NCI-H526 (cell line): ENCODE results near the gene GLS.
"Not testable (repeated sequence)": the region's sequence is repeated elsewhere in the genome, so short reads cannot be mapped to it uniquely, and the experiment has no call there.

Source experiments
- DNase-seq, 2 experiments: peaks; one replicate each; lab custom pipeline; 2025; lab: John Stamatoyannopoulos, UW

The GLS gene

GRCh38 chr2:190880378-190881083 lies at the start of gene GLS:
GLS (plus strand) TSS chr2:190880821; CDS start chr2:190881085, 264 bp downstream.
- peak; percentile 95 to 99 for DNase-seq

DNA sequence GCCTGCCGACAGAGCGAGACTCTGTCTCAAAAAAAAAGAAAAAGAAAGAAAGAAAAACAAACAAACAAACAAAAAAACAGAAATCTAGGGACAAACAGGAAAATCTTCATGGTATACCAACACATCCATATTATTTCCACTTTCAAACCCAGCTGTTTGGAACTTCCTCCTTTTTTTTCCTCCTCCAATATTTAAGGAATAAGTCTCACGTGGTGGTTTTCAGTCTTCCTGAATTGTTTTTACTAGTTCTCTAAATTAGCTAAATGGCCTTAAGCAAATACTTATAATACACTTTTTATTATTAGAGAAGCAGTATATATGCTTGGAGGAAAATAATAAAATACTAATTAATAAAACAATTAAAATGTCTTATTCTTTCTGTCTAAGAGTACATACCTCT lies 48.7 kb upstream of the GLS start:
- DNase-seq = no peak

DNA sequence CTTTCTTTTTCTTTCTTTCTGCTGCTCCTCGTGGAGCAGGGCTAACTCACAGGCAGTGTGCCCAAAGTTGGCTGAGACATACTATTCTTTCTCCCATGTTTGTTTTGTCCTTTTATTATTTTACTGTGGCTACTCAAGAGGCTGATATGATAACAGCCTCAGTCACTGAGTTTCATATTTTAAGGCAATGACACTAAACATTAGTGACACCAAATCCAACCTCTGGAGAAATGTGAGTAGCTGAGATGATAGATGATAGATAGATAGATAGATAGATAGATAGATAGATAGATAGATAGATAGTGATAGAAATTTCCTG lies 45.8 kb upstream of the GLS start:
- DNase-seq = no peak

DNA sequence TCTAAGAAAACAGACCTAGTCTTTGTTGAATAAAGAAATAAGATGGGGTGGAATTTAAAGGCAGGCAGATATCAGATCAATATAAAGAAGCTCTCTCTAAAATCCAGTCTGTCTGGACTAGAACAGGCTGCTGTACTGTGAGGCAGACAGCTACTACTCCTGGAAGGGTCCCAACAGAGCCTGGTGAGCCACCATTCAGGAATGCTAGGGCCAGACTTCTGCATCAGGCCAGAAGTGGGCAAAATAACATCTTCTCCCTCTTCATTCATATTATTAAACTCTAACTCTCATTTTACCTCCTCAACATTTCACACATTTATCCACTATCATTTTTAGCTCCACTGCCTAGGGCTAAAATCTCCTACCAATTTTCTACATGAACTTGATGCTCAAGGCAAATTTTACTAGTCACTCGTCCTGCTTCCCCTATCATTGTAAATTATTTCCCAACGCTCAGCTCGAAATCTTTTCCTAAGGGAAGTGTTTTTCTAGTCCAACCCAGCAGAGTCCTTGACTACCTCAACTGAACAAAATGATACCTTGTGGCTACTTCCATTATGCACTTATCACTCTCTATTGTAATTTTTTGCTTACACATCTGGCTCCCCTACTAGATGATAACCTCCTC lies 45.2 kb upstream of the GLS start:
- DNase-seq = no peak

DNA sequence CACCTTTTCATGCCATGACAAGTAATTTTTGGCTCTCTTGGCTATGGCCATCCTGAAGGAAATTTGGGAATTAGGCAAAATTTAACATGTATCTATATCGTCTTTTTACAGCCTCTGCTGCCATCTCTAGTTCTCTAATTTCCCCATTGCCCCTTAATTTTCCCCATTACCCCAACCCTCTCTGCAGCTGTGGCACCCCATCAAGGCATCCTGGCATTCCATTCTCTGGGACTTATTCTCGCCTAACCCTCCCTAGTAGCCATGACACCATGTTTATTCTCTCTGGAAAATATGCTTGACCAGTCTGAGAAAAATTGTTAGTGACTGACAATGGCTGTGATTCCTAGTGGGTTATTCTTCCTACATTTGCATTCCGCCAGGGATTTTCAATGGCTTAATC lies 43.9 kb upstream of the GLS start:
- DNase-seq = no peak

DNA sequence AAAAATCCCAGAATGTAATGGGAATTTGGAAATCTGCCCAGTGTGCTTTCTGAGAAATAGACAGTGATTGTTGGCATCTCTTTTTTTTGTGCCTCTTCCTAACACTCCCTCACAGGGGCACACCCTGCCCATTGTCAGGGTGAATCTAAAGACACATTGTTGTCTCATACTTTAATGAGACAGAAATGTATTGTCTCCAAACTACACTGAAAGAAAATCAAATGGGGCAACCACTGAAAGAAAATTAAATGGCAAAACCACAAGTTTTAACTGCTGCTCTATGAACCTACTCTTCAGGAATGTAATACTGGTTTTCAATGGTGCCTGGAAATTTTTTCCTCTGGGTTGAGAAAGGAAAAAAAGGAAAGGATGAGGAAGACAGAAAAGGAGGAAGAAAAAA lies 43.2 kb upstream of the GLS start:
- DNase-seq = no peak

GRCh38 chr2:190837952-190838361 lies 42.7 kb upstream of the GLS start:
- no peak for DNase-seq

GRCh38 chr2:190838492-190838910 lies 42.1 kb upstream of the GLS start:
- DNase-seq = no peak

DNA sequence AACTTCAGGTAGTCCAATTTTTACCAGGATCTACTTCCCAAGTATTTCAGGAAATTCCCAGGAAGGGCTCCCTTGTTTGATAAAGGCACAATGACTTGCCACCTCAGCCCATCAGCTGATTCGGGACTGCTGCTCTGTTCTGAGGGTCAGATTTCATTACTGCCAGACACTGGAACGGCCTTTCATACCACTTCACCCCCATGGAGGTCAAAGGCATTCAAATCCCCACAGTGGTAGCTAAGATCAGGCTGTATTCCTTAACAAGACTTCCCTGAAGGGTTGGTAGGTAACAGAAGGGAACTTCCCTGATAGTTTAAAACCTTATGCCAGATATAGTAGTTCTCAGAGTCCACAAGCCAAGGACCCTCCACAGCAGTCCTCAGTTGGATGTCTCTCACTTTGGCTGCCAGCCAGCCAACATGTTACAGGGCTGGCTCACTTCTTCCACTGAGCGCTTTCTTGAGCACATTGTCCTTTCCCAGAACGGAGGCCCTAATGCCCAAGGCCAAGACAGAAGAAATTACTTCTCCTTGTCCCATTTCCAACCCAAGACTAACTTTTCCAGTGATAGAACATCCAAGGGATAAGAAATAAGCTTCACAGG lies 40.0 kb upstream of the GLS start:
- DNase-seq = no peak

- no peak for DNase-seq
Observed at GRCh38 chr2:190841707-190842505, 38.7 kb upstream of the GLS start.

DNA sequence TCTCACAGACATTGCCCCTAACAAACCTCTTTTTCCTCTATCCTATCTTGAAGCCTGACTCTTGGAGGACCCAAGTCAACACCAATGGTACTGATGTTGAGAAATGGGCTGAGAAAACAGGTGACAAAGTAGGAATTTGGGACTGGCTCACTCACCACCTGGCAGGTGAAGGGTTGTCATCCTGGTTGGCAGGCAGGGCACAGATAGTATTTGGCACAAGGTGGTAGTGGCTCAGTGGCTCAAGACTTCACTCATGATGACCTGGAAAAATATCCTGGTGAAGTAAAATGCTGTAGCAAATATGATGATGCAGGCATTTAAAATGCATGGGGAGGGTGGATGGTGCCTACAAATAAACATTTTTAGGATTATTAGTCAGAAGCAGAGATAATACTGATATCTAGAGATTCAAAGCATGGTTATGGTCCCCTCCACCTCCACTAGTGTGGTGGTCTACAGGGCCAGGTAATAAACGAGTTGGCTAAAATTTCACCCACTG lies 38.0 kb upstream of the GLS start:
- no peak for DNase-seq

DNA sequence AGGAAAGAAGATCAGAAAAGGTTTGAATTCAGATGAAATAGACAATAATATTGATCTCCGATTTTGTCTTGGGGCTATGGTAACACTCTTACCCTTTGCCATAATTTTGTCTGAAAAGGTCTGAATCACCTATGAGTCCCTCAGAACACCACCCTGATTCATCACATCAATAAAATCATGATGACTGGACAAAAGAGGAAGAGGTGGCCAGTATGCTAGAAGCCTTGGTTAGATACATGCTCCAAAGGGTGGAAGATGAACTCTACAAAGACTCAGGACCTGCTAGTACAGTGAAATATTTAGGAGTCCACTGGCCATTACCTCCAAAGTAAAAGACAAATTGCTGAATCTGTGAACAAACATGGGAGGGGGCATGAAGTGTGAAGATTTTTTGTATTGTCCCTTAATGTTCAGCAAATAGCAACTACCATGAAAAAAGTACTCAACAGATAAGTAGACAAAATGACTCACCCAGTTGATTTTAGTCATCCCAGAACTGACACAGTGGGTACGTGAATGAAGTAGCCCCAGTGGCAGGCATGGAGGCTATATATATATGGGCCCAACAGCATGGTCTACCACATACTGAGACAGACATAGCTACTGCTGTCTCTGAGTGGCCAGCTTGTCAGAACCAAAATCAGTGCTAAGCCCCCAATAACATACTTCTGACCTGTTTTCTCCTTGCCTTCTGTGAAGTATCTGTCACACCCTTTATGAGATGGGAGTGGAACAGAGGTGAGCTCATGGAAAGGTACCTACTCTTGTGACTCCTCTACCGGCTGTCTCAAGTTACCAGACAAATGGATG lies 36.5 kb upstream of the GLS start:
- DNase-seq = no peak

DNA sequence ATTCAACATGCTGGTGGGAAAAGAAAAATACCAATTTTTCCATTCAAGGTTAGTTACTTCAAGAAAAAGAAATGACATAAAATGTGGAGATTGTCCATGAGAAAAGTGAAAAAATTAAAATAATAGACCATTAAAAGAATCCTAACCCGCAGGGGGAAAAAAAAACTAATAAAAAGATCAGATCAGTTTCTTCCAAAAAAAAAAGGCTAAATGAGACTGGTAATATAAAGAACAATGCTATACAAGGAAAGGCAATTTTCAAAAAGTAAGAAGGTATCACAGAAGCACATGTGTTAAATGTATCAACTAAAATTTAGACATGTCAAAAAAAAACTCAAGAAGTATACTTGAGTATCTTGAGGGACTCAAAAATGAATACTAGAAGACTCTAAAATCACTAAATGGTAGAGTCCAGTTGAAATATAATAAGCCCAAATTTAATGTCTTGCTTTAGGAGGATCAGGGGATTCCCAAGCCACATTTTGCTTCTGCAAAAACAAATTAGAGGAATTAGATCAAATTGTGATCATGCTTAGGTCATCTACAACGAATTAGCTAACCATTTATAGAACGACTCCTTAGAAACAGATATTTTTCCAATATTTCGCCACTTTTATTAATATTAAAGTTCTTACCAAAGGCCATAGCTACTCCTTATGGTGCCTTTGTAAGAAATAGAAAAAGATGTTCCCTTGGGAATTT lies 35.8 kb upstream of the GLS start:
- no peak for DNase-seq

GRCh38 chr2:190846746-190847145 lies 33.9 kb upstream of the GLS start:
- DNase-seq = no peak

DNA sequence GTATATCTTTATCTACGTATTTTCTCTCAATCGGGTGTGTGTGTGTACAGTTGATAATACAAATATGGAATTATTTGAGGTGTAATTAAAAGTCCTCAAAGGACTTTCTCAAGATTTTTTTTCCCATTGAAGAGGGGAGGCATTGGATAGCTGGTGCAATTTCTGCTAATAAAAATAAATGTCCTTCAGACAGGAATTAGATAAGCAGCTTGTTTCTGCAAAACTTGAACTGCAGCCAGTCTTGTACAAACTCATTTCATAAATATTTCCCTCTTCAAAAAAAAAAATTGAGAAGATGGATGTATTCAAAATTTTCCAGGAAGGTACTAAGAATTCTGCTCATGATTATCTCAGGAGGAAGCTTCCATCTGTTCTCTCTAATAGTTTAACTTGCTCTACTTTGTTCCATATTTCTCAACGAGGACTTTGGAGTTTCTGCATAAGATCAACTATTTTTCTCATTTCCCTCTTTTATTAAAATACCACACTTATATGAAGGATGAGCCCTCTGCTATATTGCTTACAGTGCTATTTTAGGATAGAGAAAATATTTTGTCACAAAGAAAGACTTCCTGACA lies 33.0 kb upstream of the GLS start:
- DNase-seq = no peak

DNA sequence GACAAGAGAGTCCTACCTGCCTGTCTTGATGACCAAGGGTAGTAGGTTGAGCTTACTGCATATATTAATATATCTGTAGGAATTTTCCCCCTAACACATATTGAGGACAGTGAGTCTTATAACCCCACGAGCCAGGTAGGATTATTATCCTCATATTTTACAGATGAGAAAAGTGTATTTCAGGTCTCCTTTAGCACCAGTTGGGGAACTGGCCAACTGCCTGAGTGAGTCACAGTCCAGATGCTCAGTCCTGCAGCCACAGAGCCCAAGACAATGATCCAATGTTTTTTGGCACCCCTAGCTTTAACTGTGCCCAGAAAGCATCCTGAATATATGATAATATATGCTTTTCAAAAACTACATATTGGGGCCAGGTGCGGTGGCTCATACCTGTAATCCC lies 30.8 kb upstream of the GLS start:
- no peak for DNase-seq

DNA sequence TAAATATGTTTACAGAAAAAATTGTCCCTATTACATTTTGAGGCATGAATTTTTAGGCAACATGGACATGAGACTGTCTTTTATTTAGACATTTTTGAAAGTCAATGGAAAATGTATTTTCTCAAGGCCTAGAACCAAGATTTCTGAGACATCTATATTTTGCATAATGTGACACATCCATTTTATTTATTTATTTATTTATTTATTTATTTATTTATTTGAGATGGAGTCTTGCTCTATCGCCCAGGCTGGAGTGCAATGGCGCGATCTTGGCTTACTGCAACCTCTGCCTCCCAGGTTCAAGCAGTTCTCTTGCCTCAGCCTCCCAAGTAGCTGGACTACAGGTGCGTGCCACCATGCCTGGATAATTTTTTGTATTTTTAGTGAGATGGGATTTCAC lies 27.6 kb upstream of the GLS start:
- DNase-seq = not testable (repeated sequence)

GRCh38 chr2:190853531-190854383 lies 26.9 kb upstream of the GLS start:
- no peak for DNase-seq

DNA sequence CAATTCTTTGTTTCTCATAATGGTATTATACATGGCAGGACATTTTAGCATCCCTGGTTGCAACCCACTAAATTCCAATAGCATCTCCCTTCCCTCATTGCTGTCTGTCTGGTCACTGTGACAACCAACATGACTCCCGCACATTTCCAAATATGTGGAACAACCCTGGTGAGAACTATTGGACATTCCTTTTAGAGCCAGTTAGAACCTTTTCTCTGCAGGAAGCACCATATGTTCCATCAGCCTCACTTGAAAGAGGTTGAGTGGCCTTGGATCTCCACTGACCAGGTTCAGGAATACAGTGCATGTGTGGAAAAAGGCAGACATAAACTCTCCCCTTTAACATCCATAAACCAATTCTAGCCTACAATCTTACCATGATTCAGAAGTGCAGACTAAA lies 25.9 kb upstream of the GLS start:
- DNase-seq = no peak

- DNase-seq = no peak
Observed at GRCh38 chr2:190855245-190855644, 25.4 kb upstream of the GLS start.
